ENCODE measurements around the gene WDFY1. TPM values are rescaled to one million over a fixed set of nuclear protein-coding genes. Genes with fewer than 3 reads are reported as not detected.

The WDFY1 gene
- 10 to 100 TPM; 50.0 to 63.5 TPM for total RNA-seq

GRCh38 chr2:223944703-223945531 lies at the start of gene WDFY1:
Gene WDFY1 (minus strand): TSS chr2:223945335. CDS start chr2:223945284, 51 bp downstream.
- Histone ChIP-seq H3K9ac (ENCODE audit: low read depth in 2 of 2, low read length in 2 of 2) (peak within 1 kb of the TSS; percentile 96 to 99), H3K4me1 (peaks cover 5% of the 10 kb centered on the region), H3K27ac (peak within 1 kb of the TSS; percentile 79), H3K36me3 (no peaks in the 10 kb centered on the region), H3K27me3 (no peaks in the 10 kb centered on the region), H3K9me3 (no peaks in the 10 kb centered on the region), H3K4me3 (peak within 1 kb of the TSS; percentile 72)
- no peak for TF ChIP-seq CTCF (IDR thresholded peaks at IDR 0.05)
- DNase-seq = peak; percentile 87
- intact Hi-C loops (cut with DNase I) = no loop called here

GRCh38 chr2:223994562-223995162 lies 49.5 kb upstream of the WDFY1 start:
- no peak overlapping the region for H3K4me3 ChIP-seq
- H3K27ac ChIP-seq = no peak overlapping the region
- no peak for DNase-seq
- TF ChIP-seq CTCF (IDR thresholded peaks at IDR 0.05) = no peak
- no peaks in the 10 kb centered on the region for H3K9me3 ChIP-seq
- H3K9ac ChIP-seq (ENCODE audit: low read depth in 2 of 2, low read length in 2 of 2) = no peak overlapping the region
- intact Hi-C loops (cut with DNase I) = no loop called here
- no peaks in the 10 kb centered on the region for H3K27me3 ChIP-seq
- H3K4me1 ChIP-seq = no peaks in the 10 kb centered on the region
- H3K36me3 ChIP-seq = no peaks in the 10 kb centered on the region

- no peak overlapping the region for H3K9ac ChIP-seq (ENCODE audit: low read depth in 2 of 2, low read length in 2 of 2)
- no peaks in the 10 kb centered on the region for H3K9me3 ChIP-seq
- no peaks in the 10 kb centered on the region for H3K27me3 ChIP-seq
- no peaks in the 10 kb centered on the region for H3K4me1 ChIP-seq
- intact Hi-C loops (cut with DNase I) = loop anchor here (2.0 kb wide), 2 partner anchors 45 to 291 kb away; partner anchors contain the start of gene SERPINE2
- no peak overlapping the region for H3K27ac ChIP-seq
- TF ChIP-seq CTCF (IDR thresholded peaks at IDR 0.05) = peak; percentile 75
- DNase-seq = peak; percentile 78
- no peaks in the 10 kb centered on the region for H3K36me3 ChIP-seq
- no peak overlapping the region for H3K4me3 ChIP-seq
Measured at GRCh38 chr2:223993634-223994232, 48.6 kb upstream of the WDFY1 start.

- no peak overlapping the region for H3K9ac ChIP-seq (ENCODE audit: low read depth in 2 of 2, low read length in 2 of 2)
- no peak for DNase-seq
- no peak overlapping the region for H3K4me3 ChIP-seq
- intact Hi-C loops (cut with DNase I) = loop anchor here (2.0 kb wide), 2 partner anchors 47 to 293 kb away; partner anchors contain the start of gene SERPINE2
- no peaks in the 10 kb centered on the region for H3K36me3 ChIP-seq
- no peak overlapping the region for H3K27ac ChIP-seq
- H3K4me1 ChIP-seq = no peaks in the 10 kb centered on the region
- TF ChIP-seq CTCF (IDR thresholded peaks at IDR 0.05) = no peak
- no peaks in the 10 kb centered on the region for H3K9me3 ChIP-seq
- H3K27me3 ChIP-seq = no peaks in the 10 kb centered on the region
Measured at GRCh38 chr2:223991611-223992010, 46.5 kb upstream of the WDFY1 start.

GRCh38 chr2:223989856-223990232 lies 44.7 kb upstream of the WDFY1 start:
- DNase-seq = no peak
- intact Hi-C loops (cut with DNase I) = no loop called here
- H3K9me3 ChIP-seq = no peaks in the 10 kb centered on the region
- H3K4me3 ChIP-seq = no peak overlapping the region
- no peak overlapping the region for H3K9ac ChIP-seq (ENCODE audit: low read depth in 2 of 2, low read length in 2 of 2)
- no peaks in the 10 kb centered on the region for H3K4me1 ChIP-seq
- no peaks in the 10 kb centered on the region for H3K27me3 ChIP-seq
- no peak overlapping the region for H3K27ac ChIP-seq
- H3K36me3 ChIP-seq = no peaks in the 10 kb centered on the region
- no peak for TF ChIP-seq CTCF (IDR thresholded peaks at IDR 0.05)
